OCI-LY7 (cell line): Measurements from ENCODE around the gene AUTS2. TPM values are rescaled to one million over a fixed set of nuclear protein-coding genes. Genes with fewer than 3 reads are reported as not detected.

Experiments used
- BruUV-seq: library from RNA; stranded (reverse); fragments of 400-500 nt; replicated peaks from 2 replicates; lab custom pipeline; 2021; lab: Mats Ljungman, UMichigan
- CTCF ChIA-PET: fragments of 300-600 bp; sonication (Branson Sonifier 250); formaldehyde crosslinking; loops from one replicate; lab custom pipeline; 2022; ENCODE audit warnings: antibody characterized with exemption; ENCODE audit not compliant: unreplicated experiment; lab: Charles Lee
- POLR2A ChIA-PET: fragments of 300-600 bp; sonication (Branson Sonifier 250); formaldehyde crosslinking; loops from one replicate; lab custom pipeline; 2022; ENCODE audit warnings: antibody characterized with exemption; lab: Charles Lee
- DNase-seq: peaks from one replicate; pipeline ENCODE4 v3.0.0-alpha.2; 2015; ENCODE audit warnings: low spot score
- H2AFZ ChIP-seq: fragments of 200-600 bp; sonication (generic), shearing (Covaris generic); 2 replicates; pipeline ENCODE4 v1.6.1; 2014; ENCODE audit warnings: mild to moderate bottlenecking, antibody characterized with exemption, low read length, moderate library complexity
- H3K27ac ChIP-seq: fragments of 200-600 bp; sonication (generic); 2 replicates; pipeline ENCODE4 v1.5.1; 2014; ENCODE audit warnings: mixed run types, low read depth, mild to moderate bottlenecking, moderate library complexity, low read length, inconsistent platforms; ENCODE audit not compliant: poor library complexity, severe bottlenecking
- H3K36me3 ChIP-seq: fragments of 200-600 bp; sonication (generic); 2 replicates; pipeline ENCODE4 v1.6.1; 2014; ENCODE audit warnings: mild to moderate bottlenecking, antibody characterized with exemption, low read length, moderate library complexity, mixed read lengths; ENCODE audit not compliant: insufficient read depth
- H3K4me1 ChIP-seq: fragments of 200-600 bp; sonication (generic); 2 replicates; pipeline ENCODE4 v1.5.1; 2014; ENCODE audit warnings: mild to moderate bottlenecking, low read length; ENCODE audit not compliant: insufficient read depth, poor library complexity, severe bottlenecking
- H3K4me2 ChIP-seq: fragments of 200-600 bp; sonication (generic); 2 replicates; pipeline ENCODE4 v1.6.1; 2014; ENCODE audit warnings: mild to moderate bottlenecking, low read length
- H3K4me3 ChIP-seq: fragments of 200-600 bp; sonication (generic); 2 replicates; pipeline ENCODE4 v1.5.1; 2014; ENCODE audit warnings: mild to moderate bottlenecking, low read depth, low read length; ENCODE audit not compliant: poor library complexity, severe bottlenecking
- H3K79me2 ChIP-seq: fragments of 200-600 bp; sonication (generic); 2 replicates; pipeline ENCODE4 v1.6.1; 2016; ENCODE audit warnings: low read depth, mild to moderate bottlenecking, low read length, moderate library complexity, mixed read lengths; ENCODE audit not compliant: insufficient read depth
- H3K9me2 ChIP-seq: fragments of 200-600 bp; sonication (generic); 2 replicates; pipeline ENCODE4 v1.6.1; 2016; ENCODE audit warnings: mild to moderate bottlenecking, low read length, mixed read lengths; ENCODE audit not compliant: insufficient read depth
- H3K9me3 ChIP-seq: fragments of 200-600 bp; sonication (generic); 2 replicates; pipeline ENCODE4 v1.6.1; 2014; ENCODE audit warnings: mild to moderate bottlenecking, mixed run types, low read length, mixed read lengths
- H4K20me1 ChIP-seq: fragments of 200-600 bp; sonication (generic); 2 replicates; pipeline ENCODE4 v1.6.1; 2014; ENCODE audit warnings: mild to moderate bottlenecking, antibody characterized with exemption, low read length, moderate library complexity, mixed read lengths; ENCODE audit not compliant: insufficient read depth
- CTCF ChIP-seq: fragments of 200-600 bp; sonication (generic); conservative IDR thresholded peaks from 2 replicates; pipeline ENCODE4 v1.5.1; 2014; ENCODE audit warnings: mild to moderate bottlenecking, antibody characterized with exemption, low read length, moderate library complexity, mixed read lengths
- EZH2phosphoT487 ChIP-seq: fragments of 200-600 bp; sonication (generic); IDR thresholded peaks from 2 replicates; pipeline ENCODE4 v1.6.1; 2018; ENCODE audit warnings: low read depth, borderline replicate concordance, mild to moderate bottlenecking, mixed run types, antibody characterized with exemption, low read length, moderate library complexity, mixed read lengths
- intact Hi-C: fragments of 100-400 bp; cut with micrococcal nuclease; formaldehyde crosslinking; loops from one replicate; pipeline ENCODE4 v1.10.0; 2022; ENCODE audit not compliant: unreplicated experiment
- total RNA-seq, 2 experiments: library from RNA; depleted of rRNA in 1 of 2; stranded (reverse); fragments of >200 nt in 1 of 2; shearing (Covaris generic) in 1 of 2; gene quantifications; 2 replicates each; pipeline ENCODE4 v1.2.3, GENCODE V29; 2014 to 2022

Gene AUTS2
- total RNA-seq, 2 experiments from 2014 or later: 37.9 to 78.5 TPM

GRCh38 chr7:70696201-70696754 lies 1098.0 kb downstream of the AUTS2 start:
- Histone ChIP-seq H3K9me3 (no peaks in the 10 kb centered on the region), H3K4me3 (peak overlapping the region; percentile 79), H3K9me2 (no peaks in the 10 kb centered on the region), H2AFZ (no peak overlapping the region), H3K36me3 (peaks cover 14% of the 10 kb centered on the region; the same call in 1 of the 2 replicates), H3K4me2 (peak overlapping the region; percentile 85), H3K27ac (no peak overlapping the region), H4K20me1 (peaks cover 26% of the 10 kb centered on the region), H3K4me1 (peaks cover 44% of the 10 kb centered on the region), H3K79me2 (0 out of 2 replicates have a peak, but pooled peaks cover 5% of the 10 kb centered on the region)
- ChIA-PET CTCF (interaction anchor here (0.6 kb wide), 1 partner anchor 281 kb away, joined by 4 read pairs; no protein-coding TSS in a partner anchor), POLR2A (interaction anchor here (0.7 to 1.3 kb wide), 2 partner anchors 107 to 727 kb away, joined by 3 to 4 read pairs; no protein-coding TSS in a partner anchor)
- TF ChIP-seq CTCF (no peak), EZH2phosphoT487 (no peak)
- intact Hi-C loops: loop anchor here (5.0 to 10.0 kb wide), 6 partner anchors 534 to 1001 kb away; no protein-coding TSS in a partner anchor
- DNase-seq: peak; percentile 7
- BruUV-seq: no TSS peak

GRCh38 chr7:70698219-70698832 lies 1100.1 kb downstream of the AUTS2 start:
- POLR2A ChIA-PET: interaction anchor here (0.8 to 1.5 kb wide), 2 partner anchors 41 to 473 kb away, joined by 3 to 5 read pairs; no protein-coding TSS in a partner anchor
- DNase-seq: peak; percentile 70
- H3K79me2 ChIP-seq: 0 out of 2 replicates have a peak, but pooled peaks cover 5% of the 10 kb centered on the region

More at GRCh38 chr7:70698219-70698832, 1100.1 kb downstream of the AUTS2 start:
- H4K20me1 ChIP-seq: peaks cover 26% of the 10 kb centered on the region
- no peak overlapping the region for H3K4me3 ChIP-seq
- H3K27ac ChIP-seq: no peak overlapping the region
- no TSS peak for BruUV-seq
- TF ChIP-seq CTCF (peak; percentile 98), EZH2phosphoT487 (no peak)
- peaks cover 24% of the 10 kb centered on the region for H3K36me3 ChIP-seq
- H3K4me2 ChIP-seq: peak overlapping the region; percentile 9; the same call in 1 of the 2 replicates
- intact Hi-C loops: loop anchor here (1.0 to 10.0 kb wide), 8 partner anchors 460 to 1004 kb away; no protein-coding TSS in a partner anchor
- H2AFZ ChIP-seq: no peak overlapping the region
- CTCF ChIA-PET: no interaction called here
- no peaks in the 10 kb centered on the region for H3K9me2 ChIP-seq
- H3K4me1 ChIP-seq: peaks cover 43% of the 10 kb centered on the region
- H3K9me3 ChIP-seq: no peaks in the 10 kb centered on the region
